ENCODE measurements around the gene ZC3H7A.
"Not testable (repeated sequence)": the region's sequence is repeated elsewhere in the genome, so short reads cannot be mapped to it uniquely, and the experiment has no call there.

The ZC3H7A gene

GRCh38 chr16:11797166-11797956 lies at the start of gene ZC3H7A:
ZC3H7A (minus strand) TSS chr16:11797258; CDS start chr16:11782354, 14,904 bp downstream.
- DNase-seq, result peak; percentile 98

GRCh38 chr16:11844499-11844898 lies 47.4 kb upstream of the ZC3H7A start:
- DNase-seq, result no peak

GRCh38 chr16:11843861-11844260 lies 46.8 kb upstream of the ZC3H7A start:
- DNase-seq, result no peak

- no peak for DNase-seq
Measured at GRCh38 chr16:11843206-11843605, 46.1 kb upstream of the ZC3H7A start.

DNA sequence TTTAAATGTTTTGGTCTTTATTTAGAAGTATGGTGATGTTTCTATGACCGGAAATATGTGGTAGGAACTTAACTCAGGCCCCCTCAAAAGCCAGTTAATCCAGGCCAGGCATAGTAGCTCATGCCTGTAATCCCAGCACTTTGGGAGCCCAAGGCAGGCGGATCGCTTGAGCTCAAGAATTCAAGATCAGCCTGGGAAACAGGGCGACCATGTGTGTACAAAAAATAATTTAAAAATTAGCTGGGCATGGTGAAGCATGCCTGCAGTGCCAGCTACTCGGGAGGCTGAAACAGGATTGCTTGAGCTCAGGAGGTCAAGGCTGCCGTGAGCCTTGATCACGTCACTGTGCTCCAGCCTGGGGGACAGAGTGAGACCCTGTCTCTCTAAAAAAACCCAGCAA lies 44.0 kb upstream of the ZC3H7A start:
- DNase-seq, result no peak

DNA sequence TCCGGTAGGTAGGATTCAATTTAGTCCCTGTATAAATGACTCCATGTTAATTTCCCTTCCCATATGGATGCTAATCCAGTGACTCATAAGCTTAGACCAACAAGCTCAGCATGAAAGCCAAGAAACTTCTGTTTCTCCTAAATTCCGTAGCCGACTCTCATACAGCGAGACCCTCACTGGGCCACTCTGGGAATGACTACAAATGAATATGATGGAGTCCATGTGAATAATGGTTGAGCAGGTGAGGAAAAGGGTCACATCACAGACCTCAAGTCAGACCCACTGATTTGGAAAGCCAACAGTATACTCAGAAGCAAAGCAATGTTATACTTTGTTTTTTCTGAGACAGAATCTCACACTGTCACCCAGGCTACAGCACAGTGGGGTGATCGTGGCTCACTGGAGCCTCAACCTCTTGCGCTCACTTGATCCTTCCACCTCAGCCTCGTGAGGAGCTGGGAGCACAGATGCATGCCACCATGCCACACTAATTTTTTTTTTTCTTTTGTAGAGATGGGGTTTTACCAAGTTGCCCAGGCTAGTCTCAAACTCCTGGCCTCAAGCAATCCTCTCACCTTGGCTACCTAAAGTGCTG lies 39.7 kb upstream of the ZC3H7A start:
- DNase-seq, result peak; percentile 94

DNA sequence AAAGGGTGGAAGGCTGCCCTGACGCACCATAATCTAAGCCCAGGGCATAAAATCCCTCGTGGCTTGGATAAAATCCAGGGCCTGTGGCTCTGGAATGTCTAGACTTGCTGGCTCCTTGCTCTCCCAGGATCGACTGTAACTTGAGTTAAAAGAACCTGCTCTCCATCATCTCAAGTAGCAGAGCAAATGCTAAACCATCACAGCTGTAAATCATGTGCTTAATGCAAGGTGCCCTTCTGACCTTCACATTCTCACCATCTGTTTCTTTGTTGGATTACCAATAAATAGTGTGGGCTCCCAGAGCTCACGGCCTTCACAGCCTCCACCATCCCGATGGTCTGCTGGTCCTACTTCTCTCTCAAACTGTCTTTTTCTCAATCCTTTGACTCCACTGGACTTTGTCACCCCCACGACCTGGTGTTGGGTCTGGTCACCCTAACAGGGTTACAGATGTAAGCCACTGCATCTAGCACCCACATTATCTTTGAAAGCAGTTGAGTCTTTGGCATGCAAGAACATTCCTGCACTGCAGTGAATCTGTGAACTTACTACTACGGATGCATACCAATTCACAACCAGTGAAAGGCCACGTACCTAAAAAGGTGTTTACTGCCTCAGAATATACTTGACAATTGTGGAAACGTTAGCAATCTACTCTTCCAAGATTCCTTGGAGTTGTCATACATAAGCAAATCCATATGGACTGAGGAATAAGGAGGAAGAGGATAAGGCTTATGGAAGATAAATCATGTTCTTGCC lies 39.0 kb upstream of the ZC3H7A start:
- peak; percentile 79 for DNase-seq

GRCh38 chr16:11835309-11835708 lies 38.3 kb upstream of the ZC3H7A start:
- DNase-seq, result no peak

DNA sequence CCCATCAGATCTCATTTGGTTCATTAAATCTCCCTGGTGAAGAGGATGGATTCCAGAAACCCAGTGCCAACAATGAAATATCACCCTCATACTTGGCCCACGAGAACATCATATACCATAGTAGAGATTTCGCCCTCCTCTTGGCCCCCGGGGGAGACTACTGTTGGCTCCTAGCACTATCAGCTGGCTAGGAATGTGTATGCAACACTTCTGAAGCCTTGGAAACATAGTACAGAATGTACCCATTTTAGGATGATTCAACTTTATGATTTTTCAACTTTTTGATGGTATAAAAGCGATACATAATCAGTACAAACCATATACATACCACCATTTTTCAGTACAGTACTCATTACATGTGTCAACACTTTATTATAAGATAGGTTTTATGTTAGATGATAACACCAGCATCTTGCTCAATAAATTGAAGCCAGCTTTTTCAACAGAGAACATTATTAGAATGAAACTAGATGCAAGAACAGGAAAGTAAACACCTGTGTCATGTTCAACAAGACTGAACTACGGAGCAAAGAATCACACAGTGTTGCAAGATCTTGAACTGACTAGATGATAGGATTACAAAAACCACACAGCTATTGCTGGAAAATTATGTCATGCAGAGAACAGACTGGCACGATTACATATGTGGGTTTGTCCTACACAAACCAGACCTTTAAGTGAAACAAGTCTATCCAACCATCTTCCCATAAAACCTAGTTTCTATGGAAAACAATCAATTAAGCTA lies 37.1 kb upstream of the ZC3H7A start:
- DNase-seq, result peak; percentile 64

DNA sequence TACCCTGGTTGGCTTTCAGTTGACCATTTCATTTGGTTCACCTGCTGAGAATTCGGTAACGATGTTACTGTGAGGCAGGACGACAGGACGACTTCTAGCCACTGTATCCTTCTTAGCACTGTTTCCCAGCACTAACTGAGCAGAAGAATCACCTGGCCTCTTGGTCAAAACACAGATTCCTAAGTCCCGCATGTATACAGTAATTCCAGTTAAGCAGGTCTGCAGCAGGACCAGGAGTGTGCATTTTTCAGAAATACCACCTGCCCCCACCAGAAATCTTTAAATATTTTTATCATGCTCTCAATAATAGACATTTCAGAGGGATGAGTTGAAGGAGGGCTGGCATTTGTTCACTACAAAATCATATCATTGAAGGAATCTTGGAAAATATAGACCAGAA lies 31.6 kb upstream of the ZC3H7A start:
- no peak for DNase-seq

DNA sequence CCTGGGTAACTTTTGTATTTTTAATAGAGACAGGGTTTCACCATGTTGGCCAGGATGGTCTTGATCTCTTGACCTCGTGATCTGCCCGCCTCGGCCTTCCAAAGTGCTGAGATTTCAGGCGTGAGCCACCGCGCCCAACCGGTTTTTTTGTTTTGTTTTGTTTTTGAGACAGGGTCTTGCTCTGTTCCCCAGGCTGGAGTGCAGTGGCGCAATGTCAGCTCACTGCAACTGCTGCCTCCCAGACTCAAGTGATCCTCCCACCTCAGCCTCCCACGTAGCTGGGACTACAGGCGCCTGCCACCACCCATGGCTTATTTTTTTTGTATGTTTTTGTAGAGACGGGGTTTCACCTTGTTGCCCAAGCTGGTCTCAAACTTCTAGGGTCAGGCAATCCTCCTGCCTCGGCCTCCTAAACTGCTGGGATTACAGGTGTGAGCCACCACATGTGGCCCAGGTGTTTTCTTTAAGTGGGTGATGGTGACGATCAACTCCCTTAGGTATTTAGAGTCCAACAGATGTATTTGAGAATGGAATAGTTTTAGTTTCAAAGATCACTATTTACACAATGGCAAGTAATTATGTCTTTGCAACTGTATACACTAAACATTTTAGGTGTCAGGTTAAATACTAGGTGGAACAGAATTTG lies 28.6 kb upstream of the ZC3H7A start:
- DNase-seq, result not testable (repeated sequence)

- peak; percentile 22 for DNase-seq
Measured at GRCh38 chr16:11824362-11824761, 27.3 kb upstream of the ZC3H7A start.

- not testable (repeated sequence) for DNase-seq
Measured at GRCh38 chr16:11823645-11824044, 26.6 kb upstream of the ZC3H7A start.

- no peak for DNase-seq
Measured at GRCh38 chr16:11819798-11820197, 22.7 kb upstream of the ZC3H7A start.

- DNase-seq, result not testable (repeated sequence)
Measured at GRCh38 chr16:11818970-11819369, 21.9 kb upstream of the ZC3H7A start.

DNA sequence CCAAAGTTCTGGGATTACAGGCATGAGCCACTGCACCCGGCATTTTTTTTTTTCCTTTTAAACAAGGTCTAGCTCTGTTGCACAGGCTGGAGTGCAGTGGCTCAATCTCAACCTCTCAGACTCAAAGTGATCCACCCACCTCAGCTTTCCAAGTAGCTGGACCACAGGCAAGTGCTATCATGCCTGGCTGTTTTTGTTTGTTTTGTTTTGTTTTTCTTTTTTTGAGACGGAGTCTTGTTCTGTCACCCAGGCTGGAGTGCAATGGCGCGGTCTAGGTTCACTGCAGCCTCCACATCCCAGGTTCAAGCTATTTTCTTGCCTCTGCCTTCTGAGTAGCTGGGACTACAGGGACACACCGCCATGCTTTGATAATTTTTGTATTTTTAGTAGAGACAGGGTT lies 19.1 kb upstream of the ZC3H7A start:
- DNase-seq, result no peak

GRCh38 chr16:11814800-11815199 lies 17.7 kb upstream of the ZC3H7A start:
- DNase-seq, result not testable (repeated sequence)

DNA sequence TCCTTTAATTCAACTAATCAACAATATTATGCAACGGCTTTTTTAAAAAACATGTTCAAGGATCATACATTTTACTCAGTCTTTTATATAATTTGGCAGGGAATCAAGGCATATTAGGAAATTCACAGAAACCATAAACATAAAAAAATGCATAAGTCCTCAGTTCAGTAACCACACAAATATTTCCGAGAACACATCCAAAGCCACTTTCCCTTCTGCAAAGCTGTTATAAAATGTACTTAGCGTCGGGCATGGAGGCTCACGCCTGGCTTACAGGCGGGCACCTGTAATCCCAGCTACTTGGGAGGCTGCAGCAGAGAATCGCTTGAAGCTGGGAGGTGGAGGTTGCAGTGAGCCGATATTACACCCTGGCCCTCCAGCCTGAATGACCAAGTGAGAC lies 9.7 kb upstream of the ZC3H7A start:
- DNase-seq, result peak; percentile 70

GRCh38 chr16:11805556-11805955 lies 8.5 kb upstream of the ZC3H7A start:
- no peak for DNase-seq

GRCh38 chr16:11801481-11802021 lies 4.5 kb upstream of the ZC3H7A start:
- DNase-seq, result peak; percentile 44

DNA sequence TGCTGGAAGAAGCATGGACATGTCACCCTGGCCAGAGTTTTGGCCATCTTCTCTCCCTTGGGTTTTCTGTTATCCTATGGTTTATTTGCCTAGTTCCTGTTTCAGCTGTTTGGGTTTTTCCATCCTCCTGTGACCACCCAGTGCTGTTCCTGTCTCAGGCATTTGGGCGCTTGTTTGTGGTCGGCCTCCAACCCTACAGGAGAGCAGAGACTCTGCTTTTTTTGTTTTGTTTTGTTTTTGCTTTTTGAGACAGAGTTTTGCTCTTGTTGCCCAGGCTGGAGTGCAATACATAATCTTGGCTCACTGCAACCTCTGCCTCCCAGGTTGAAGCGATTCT lies 3.3 kb upstream of the ZC3H7A start:
- DNase-seq, result no peak
